Natural killer cell (primary cell): Measurements from ENCODE around the gene KRTAP10-11. TPM values are rescaled to one million over a fixed set of nuclear protein-coding genes. Genes with fewer than 3 reads are reported as not detected.

Experiments
- ATAC-seq, 3 donors: fragments of 150-1000 bp in 2 of 3; fragments of 200-7000 bp in 1 of 3; cut with Tn5 transposase; 1 replicate in 1 of 3; 2 replicates in 2 of 3; pipeline ENCODE4 v1.10.0; 2021; ENCODE audit warnings: mild to moderate bottlenecking in 2 of 3, moderate library complexity in 2 of 3
- DNase-seq, 2 donors: peaks; one replicate each; pipeline versions ENCODE4 v3.0.0 to v3.0.0-alpha.2; 2013 to 2021; ENCODE audit warnings: mixed read lengths in 1 of 2
- H3K27ac ChIP-seq: one replicate; pipeline ENCODE4 v1.5.1; 2013; ENCODE audit warnings: mild to moderate bottlenecking, low read length
- H3K27me3 ChIP-seq: one replicate; pipeline ENCODE4 v1.6.1; 2013; ENCODE audit warnings: low read length; ENCODE audit not compliant: control insufficient read depth, insufficient read depth
- H3K36me3 ChIP-seq: one replicate; pipeline ENCODE4 v1.6.1; 2013; ENCODE audit warnings: low read length; ENCODE audit not compliant: control insufficient read depth, insufficient read depth
- H3K4me1 ChIP-seq: one replicate; pipeline ENCODE4 v1.6.1; 2013; ENCODE audit warnings: low read length; ENCODE audit not compliant: control insufficient read depth, insufficient read depth
- H3K4me3 ChIP-seq: one replicate; pipeline ENCODE4 v1.5.1; 2013; ENCODE audit warnings: low read length
- H3K9me3 ChIP-seq: one replicate; pipeline ENCODE4 v1.6.1; 2013; ENCODE audit warnings: low read length; ENCODE audit not compliant: control insufficient read depth, insufficient read depth
- H3K27ac Mint-ChIP-seq, 2 donors: one replicate each; pipeline ENCODE4 v1.8.0; 2022; ENCODE audit warnings: mild to moderate bottlenecking in 2 of 2, mixed read lengths in 2 of 2, moderate library complexity in 1 of 2
- H3K27me3 Mint-ChIP-seq, 2 donors: one replicate each; pipeline ENCODE4 v1.8.0; 2022; ENCODE audit warnings: low read depth in 2 of 2, mixed read lengths in 2 of 2
- H3K36me3 Mint-ChIP-seq: one replicate; pipeline ENCODE4 v1.8.0; 2022; ENCODE audit warnings: mixed read lengths
- H3K4me1 Mint-ChIP-seq, 2 donors: one replicate each; pipeline ENCODE4 v1.8.0; 2022; ENCODE audit warnings: mixed read lengths in 2 of 2
- H3K4me3 Mint-ChIP-seq: one replicate; pipeline ENCODE4 v1.8.0; 2022; ENCODE audit warnings: mild to moderate bottlenecking, moderate library complexity, mixed read lengths
- H3K9me3 Mint-ChIP-seq, 2 donors: one replicate each; pipeline ENCODE4 v1.8.0; 2022; ENCODE audit warnings: mixed read lengths in 2 of 2
- CTCF ChIP-seq: fragments of 200-600 bp; IDR thresholded peaks from one replicate; pipeline ENCODE4 v1.8.0; 2022; ENCODE audit warnings: antibody characterized with exemption
- WGBS: methylation state at CpG from one replicate; pipeline ENCODE4 v1.1.7; 2013; ENCODE audit warnings: missing lambda C conversion rate; ENCODE audit not compliant: insufficient coverage; 5-methylcytosine and 5-hydroxymethylcytosine counted together
- intact Hi-C: fragments of 100-400 bp; cut with micrococcal nuclease; formaldehyde crosslinking; loops from one replicate; pipeline ENCODE4 v1.14.2; 2022
- total RNA-seq, 4 donors: library from RNA; stranded (reverse); fragments of 120-200 nt in 1 of 4; gene quantifications; one replicate each; pipeline versions ENCODE4 v1.2.3 to v1.2.4, GENCODE V29; 2013 to 2022

Gene KRTAP10-11
- total RNA-seq, 3 donors from 2014 or later (not counting 1 experiment from before 2014, with no cell fraction given) = not detected

DNA sequence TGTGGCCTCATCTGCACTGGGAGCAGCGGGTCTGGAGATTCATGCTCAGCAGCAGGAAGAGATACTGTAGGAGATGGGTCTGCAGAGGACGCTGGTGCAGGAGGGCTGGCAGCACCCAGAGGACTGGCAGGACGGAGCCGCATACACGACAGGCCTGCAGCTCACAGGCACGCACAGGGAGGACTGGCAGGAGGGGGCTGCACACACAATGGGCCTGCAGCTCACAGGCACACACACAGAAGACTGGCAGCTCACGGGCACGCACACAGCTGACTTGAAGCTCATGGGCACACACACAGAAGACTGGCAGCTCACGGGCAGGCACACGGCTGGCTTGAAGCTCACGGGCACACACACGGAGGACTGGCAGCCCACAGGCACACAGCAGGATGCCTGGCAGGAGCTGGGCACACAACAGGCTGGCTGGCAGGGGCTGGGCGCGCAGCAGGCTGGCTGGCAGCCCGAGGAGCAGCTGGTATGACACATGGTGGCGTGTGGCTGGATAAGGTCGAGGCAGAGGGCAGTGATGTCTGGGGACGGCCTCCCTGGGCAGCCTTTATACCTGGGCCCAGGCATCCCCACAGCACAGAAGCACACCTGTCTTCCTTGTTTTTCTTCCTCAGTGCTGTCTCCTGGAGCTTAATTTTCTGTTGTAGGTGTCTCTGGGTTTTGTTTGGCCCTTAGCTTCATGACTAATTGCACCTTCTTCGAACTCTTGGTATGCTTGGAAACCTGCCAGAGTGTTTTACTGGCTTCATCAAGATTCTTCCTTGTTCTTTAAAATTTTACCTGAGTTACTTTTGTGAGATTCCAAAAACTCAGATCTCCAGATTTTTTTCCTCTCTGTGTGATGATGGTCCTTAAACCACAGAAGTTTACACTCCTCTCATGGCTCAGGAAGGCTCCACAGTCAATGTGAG is 20.4 kb downstream of the KRTAP10-11 start, which contains the start of gene KRTAP12-2:
KRTAP12-2 (minus strand) TSS at position 527 of the 920 bp plus-strand sequence; CDS start at position 486, 41 bp downstream.
- no peak for TF ChIP-seq CTCF
- no peak within 1 kb of the TSS for H3K27ac Mint-ChIP-seq
- no peaks in the 10 kb centered on the region for H3K36me3 ChIP-seq
- peaks cover 6% of the 10 kb centered on the region for H3K9me3 ChIP-seq
- intact Hi-C loops = no loop called here
- DNase-seq = no peak
- no peak for ATAC-seq
- H3K27me3 ChIP-seq = no peaks in the 10 kb centered on the region
- no peak within 1 kb of the TSS for H3K4me3 Mint-ChIP-seq
- no peak within 1 kb of the TSS for H3K27ac ChIP-seq
- peaks cover 0 to 2% of the 10 kb centered on the region in 2 donors for H3K9me3 Mint-ChIP-seq
- peaks cover 13 to 25% of the 10 kb centered on the region in 2 donors for H3K27me3 Mint-ChIP-seq
- 72% methylated on average over 17 of the region's 19 CpGs for WGBS
- H3K4me1 ChIP-seq = no peaks in the 10 kb centered on the region
- H3K4me1 Mint-ChIP-seq = peaks cover 0 to under 1% of the 10 kb centered on the region in 2 donors
- no peak within 1 kb of the TSS for H3K4me3 ChIP-seq
- peaks cover 1% of the 10 kb centered on the region for H3K36me3 Mint-ChIP-seq

DNA sequence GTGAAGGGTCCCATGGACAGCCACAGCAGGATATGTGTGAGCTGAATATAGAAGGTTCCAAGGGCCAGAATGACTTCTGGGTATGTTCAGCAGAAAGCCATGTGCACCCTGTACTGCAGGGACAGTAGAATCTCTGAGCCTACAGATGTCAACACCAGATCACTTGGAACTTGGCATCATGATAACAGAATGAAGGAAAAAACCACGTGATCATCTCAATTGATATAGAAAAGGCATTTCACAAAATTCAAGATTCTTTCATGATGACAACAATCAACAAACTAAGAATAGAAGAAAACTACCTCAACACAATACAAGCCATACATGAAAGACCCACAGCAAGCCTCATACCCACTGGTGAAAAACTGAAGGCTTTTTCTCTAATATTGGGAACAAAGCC is 21.4 kb downstream of the KRTAP10-11 start:
- no peaks in the 10 kb centered on the region for H3K27me3 ChIP-seq
- H3K36me3 ChIP-seq = no peaks in the 10 kb centered on the region
- Mint-ChIP-seq H3K9me3 (peaks cover 0 to 4% of the 10 kb centered on the region in 2 donors), H3K27me3 (peaks cover 13 to 23% of the 10 kb centered on the region in 2 donors), H3K36me3 (peaks cover 8% of the 10 kb centered on the region), H3K4me1 (no peaks in the 10 kb centered on the region), H3K27ac (no peak overlapping the region), H3K4me3 (no peak overlapping the region)
- H3K9me3 ChIP-seq = peaks cover 12% of the 10 kb centered on the region
- ATAC-seq = no peak
- no peaks in the 10 kb centered on the region for H3K4me1 ChIP-seq
- intact Hi-C loops = no loop called here
- 78% methylated on average over 1 of the region's 1 CpG for WGBS
- no peak for DNase-seq
- H3K27ac ChIP-seq = no peak overlapping the region
- no peak for TF ChIP-seq CTCF
- no peak overlapping the region for H3K4me3 ChIP-seq

GRCh38 chr21:44670642-44671432 is 24.6 kb downstream of the KRTAP10-11 start:
- no peak overlapping the region for H3K4me3 Mint-ChIP-seq
- no peaks in the 10 kb centered on the region for H3K4me1 ChIP-seq
- no peaks in the 10 kb centered on the region for H3K4me1 Mint-ChIP-seq
- no peak for DNase-seq
- H3K27me3 Mint-ChIP-seq = peaks cover 22 to 23% of the 10 kb centered on the region in 2 donors
- H3K9me3 ChIP-seq = peaks cover 15% of the 10 kb centered on the region
- no peak overlapping the region for H3K27ac Mint-ChIP-seq
- no peak overlapping the region for H3K27ac ChIP-seq
- 87% methylated on average over 3 of the region's 3 CpGs for WGBS
- no peak for TF ChIP-seq CTCF
- peaks cover 15% of the 10 kb centered on the region for H3K36me3 Mint-ChIP-seq
- no peaks in the 10 kb centered on the region for H3K36me3 ChIP-seq
- H3K9me3 Mint-ChIP-seq = peaks cover 3 to 7% of the 10 kb centered on the region in 2 donors
- no peaks in the 10 kb centered on the region for H3K27me3 ChIP-seq
- no peak overlapping the region for H3K4me3 ChIP-seq
- ATAC-seq = no peak
- intact Hi-C loops = no loop called here
